HG03378 (cell line): ENCODE data around the gene EDAR.

Experiments used
- ATAC-seq: cut with Tn5 transposase; IDR thresholded peaks from one replicate; pipeline ENCODE4 v1.9.1; 2021; ENCODE audit warnings: mild to moderate bottlenecking, moderate library complexity; ENCODE audit not compliant: unreplicated experiment

Gene EDAR

DNA sequence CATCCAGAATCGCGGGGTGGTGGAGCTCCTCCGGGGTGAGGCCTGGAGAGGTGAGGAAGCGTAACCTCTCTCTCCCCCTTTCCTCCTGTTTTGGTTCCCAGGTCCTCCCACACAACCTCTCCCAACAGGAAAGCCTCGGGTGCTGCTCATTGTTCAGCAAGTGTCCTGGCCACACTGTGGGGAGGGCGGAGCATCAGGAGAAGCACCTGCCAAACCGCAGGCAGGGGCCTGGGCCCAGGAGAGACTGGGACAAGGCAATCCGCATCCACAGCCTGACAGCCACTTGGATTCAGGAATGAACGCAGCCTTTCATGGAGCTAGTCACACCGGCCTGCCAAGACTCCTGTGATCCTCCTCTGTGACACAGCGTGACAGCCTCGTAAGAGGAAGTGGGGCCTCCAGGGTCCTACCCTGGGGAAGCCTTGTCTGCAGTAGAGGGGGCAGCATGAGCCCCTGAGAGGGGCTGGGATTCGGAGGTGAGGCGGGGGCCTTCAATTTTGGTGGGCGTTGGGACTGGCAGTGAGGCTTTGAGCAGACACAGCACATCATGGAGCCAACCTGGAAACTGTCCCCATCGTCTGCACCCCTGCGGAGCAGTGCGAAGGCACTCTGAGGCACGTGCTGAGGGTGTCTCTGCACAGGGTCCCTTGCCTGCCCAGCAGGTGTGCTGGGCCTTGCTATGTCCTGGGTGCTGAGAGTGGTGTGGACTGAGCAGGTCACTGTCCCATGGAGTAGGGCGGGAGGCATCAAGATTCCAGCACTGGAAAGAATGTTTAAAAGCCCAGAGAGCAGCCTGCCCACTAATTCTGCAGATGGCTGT is 62.2 kb downstream of the EDAR start:
- no peak for ATAC-seq

DNA sequence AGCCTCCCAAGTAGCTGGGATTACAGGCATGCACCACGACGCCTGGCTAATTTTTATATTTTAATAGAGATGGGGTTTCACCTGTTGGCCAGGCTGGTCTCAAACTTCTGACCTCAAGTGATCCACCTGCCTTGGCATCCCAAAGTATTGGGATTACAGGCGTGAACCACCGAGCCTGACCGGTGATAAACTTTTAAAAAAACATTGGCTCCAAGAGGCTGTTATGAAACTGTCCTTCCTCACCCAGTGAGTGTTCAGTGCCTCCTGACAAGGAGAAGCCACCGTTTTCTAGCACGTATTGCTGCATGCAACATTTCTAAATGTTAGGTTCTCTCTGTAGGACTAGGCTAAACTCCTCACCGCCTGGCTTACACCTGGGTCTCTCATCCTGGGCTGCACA is 63.3 kb downstream of the EDAR start:
- no peak for ATAC-seq

DNA sequence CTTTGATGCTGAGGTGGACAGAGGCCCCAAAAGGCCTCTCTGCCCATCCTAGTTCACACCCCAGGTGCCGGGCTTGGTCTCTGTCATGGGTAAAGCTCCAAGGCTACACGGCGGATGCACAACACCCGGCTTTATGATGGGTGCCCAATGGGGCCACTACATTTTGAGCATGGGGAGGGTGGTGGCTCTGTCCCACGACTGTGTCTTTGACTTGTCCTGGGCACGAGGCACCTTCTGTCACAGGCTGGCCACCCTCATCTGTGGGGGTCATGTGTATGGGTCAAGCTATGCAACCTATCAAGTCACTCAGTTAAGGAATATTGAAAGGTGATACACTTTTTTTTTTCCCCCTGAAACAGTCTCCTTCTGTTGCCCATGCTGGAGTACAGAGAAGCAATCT is 63.7 kb downstream of the EDAR start:
- ATAC-seq = no peak

DNA sequence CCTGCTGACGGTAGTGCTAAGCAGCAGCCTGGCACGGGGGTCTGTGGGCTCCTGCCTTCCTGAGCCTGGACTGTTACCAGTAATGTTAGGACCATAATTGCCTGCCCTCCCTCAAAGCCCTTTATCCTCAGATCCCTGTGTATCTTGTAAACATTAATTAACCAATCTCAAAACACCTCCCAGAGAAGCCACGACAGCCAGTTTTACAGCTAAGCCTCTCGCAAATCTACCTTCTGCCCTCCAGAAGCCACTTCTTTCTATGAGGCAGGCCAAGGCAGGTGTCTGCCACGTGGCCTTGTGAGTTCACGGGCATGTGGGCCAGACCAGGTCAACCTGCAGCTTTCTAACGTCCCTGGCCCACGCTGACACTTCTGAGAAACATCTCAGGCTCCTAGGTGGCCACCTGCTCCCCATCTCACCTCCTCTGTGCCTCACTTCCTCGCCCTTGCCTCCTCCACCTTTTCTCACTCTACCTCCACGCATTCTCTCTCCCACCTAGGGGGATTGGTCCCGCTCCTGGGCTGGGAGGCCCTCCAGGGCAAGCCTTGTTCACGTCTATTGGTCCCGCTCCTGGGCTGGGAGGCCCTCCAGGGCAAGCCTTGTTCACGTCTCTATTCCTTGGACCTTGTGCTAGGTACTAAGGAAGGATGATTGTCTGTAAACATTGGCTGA is 64.3 kb downstream of the EDAR start:
- ATAC-seq = no peak

- no peak for ATAC-seq
These were observed 65.1 kb downstream of the EDAR start for GRCh38 chr2:108923736-108924579.

GRCh38 chr2:108923019-108923700 is 65.9 kb downstream of the EDAR start:
- ATAC-seq = no peak

- ATAC-seq = no peak
These were observed 66.7 kb downstream of the EDAR start for GRCh38 chr2:108922141-108922915.

- no peak for ATAC-seq
These were observed 67.7 kb downstream of the EDAR start for GRCh38 chr2:108921096-108922030.

GRCh38 chr2:108920686-108921085 is 68.3 kb downstream of the EDAR start:
- ATAC-seq = no peak

- ATAC-seq = no peak
These were observed 69.2 kb downstream of the EDAR start for GRCh38 chr2:108919571-108920373.

DNA sequence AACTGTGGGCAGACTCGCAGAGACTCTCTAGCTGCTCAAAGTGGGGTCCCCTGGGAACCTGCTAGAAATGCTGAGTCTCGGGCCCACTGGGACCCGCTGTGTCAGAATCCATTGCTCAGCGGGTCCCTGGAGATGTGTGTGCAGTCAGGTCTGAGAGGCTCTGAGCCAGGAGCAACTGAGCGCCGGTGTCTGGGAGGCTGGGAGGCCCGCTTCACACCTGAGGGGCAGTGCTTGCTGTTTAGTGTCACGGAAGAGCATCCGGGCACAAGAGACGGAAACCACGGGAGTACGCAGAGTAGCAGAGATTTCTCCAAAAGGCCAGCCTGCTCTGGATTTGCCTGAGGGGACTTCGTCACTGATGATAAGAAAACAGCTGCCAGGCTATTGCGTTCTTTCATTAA is 70.1 kb downstream of the EDAR start:
- ATAC-seq = no peak

GRCh38 chr2:108918156-108918874 is 70.7 kb downstream of the EDAR start:
- no peak for ATAC-seq

GRCh38 chr2:108917526-108917925 is 71.5 kb downstream of the EDAR start:
- ATAC-seq = no peak

GRCh38 chr2:108916796-108917421 is 72.1 kb downstream of the EDAR start:
- no peak for ATAC-seq

DNA sequence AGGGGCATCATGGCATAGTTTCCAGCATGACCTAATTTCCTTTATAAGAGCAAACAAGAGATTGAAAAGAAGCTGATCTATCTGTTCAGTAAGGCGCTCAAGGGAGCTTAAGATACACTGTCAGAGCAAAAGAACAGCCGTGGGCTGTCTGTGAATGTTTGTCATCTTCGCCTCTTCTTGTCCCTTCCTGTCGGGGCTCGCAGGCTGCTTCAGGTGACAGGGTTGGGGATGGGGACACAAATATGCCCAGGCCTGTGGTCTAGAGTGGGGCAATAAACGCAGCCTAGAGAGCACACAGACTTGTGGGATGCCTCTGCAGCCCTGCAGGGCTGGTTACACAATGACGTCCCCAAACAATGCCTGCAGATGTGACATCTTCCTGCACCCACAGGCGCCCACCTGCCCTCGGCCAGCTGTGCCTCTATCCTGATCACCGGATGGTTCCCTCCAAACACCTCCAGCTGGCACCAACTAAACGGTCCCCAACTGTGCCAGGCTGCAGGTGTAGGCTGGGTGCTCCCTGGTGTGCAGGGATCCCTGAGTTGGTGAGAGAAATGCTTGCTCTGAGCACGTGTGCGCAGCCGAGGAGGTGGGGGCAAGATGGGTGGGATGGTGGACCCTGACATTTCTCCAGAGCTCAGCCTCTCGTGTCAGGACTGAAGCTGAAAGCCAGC is 72.8 kb downstream of the EDAR start:
- no peak for ATAC-seq

DNA sequence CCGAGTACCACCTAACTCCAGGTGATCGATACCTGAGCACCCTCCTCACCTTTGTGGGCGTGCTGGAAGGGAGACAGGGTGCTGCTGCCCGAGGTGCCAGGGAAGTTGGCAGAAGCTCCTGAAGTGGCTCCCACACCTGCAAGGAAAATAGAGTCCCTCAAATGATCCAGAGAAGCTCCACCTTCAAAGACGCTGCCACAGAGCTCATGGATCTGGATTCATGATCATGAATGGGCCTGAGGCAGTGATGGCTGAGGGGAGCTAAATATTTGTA is 76.5 kb downstream of the EDAR start:
- no peak for ATAC-seq
